Lower leg skin (tissue), 3 donors: ENCODE results near the gene TANGO6.

Source experiments
- POLR2A ChIP-seq, 2 donors: fragments of 450-650 bp; IDR thresholded peaks; one replicate each; pipeline ENCODE4 v1.6.1; 2016 to 2017; ENCODE audit warnings: antibody characterized with exemption in 2 of 2, mild to moderate bottlenecking in 1 of 2, moderate library complexity in 1 of 2
- TF ChIP-seq, protein P1 (sequence below), 3 donors: fragments of 450-650 bp; IDR thresholded peaks; one replicate each; pipeline ENCODE4 v1.5.1; 2016; ENCODE audit warnings: antibody characterized with exemption in 3 of 3, mild to moderate bottlenecking in 3 of 3, moderate library complexity in 2 of 3

- TF ChIP-seq, protein P1, sequence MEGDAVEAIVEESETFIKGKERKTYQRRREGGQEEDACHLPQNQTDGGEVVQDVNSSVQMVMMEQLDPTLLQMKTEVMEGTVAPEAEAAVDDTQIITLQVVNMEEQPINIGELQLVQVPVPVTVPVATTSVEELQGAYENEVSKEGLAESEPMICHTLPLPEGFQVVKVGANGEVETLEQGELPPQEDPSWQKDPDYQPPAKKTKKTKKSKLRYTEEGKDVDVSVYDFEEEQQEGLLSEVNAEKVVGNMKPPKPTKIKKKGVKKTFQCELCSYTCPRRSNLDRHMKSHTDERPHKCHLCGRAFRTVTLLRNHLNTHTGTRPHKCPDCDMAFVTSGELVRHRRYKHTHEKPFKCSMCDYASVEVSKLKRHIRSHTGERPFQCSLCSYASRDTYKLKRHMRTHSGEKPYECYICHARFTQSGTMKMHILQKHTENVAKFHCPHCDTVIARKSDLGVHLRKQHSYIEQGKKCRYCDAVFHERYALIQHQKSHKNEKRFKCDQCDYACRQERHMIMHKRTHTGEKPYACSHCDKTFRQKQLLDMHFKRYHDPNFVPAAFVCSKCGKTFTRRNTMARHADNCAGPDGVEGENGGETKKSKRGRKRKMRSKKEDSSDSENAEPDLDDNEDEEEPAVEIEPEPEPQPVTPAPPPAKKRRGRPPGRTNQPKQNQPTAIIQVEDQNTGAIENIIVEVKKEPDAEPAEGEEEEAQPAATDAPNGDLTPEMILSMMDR (IDR thresholded peaks at IDR 0.05): no peak
- TF ChIP-seq POLR2A (IDR thresholded peaks at IDR 0.05): no peak
Measured at GRCh38 chr16:69107316-69107962, 264.1 kb downstream of the TANGO6 start.
